OCI-LY3 (cell line): ENCODE results near the gene OR6F1.

Experiments
- CTCF ChIP-seq: fragments of 200-600, 300-600 bp; sonication (generic); IDR thresholded peaks from 2 replicates; pipeline ENCODE4 v1.5.1; 2014; ENCODE audit warnings: antibody characterized with exemption, low read length, low read depth
- EZH2phosphoT487 ChIP-seq: fragments of 200-600 bp; shearing (Covaris generic); IDR thresholded peaks from 2 replicates; pipeline ENCODE4 v1.6.1; 2018; ENCODE audit warnings: antibody characterized with exemption, mixed run types, low read depth

DNA sequence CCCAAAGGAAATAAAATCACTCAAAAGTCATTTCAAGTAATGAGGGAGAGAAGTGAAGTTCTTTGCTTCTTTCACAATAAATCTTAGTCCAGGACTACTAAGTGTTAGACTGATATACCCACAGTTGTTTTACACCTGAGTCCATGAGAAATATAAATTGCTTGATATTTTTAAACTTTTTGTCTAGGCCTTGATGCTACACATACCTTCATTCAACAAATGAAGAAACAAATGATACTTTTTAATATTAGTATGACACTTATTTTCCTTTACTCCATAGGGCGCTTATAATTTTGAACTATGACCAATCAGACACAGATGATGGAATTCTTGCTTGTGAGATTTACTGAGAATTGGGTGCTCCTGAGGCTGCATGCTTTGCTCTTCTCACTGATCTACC is 21.9 kb upstream of the OR6F1 start, which contains the start of gene OR14K1:
- TF ChIP-seq CTCF (no peak), EZH2phosphoT487 (no peak)
